B cell (primary cell): ENCODE measurements around the gene GPRIN2. TPM values are rescaled to one million over a fixed set of nuclear protein-coding genes. Genes with fewer than 3 reads are reported as not detected.
"Not testable (repeated sequence)": the region's sequence is repeated elsewhere in the genome, so short reads cannot be mapped to it uniquely, and the experiment has no call there.

Experiments used
- ATAC-seq: fragments of 200-7000 bp; cut with Tn5 transposase; one replicate; pipeline ENCODE4 v1.10.0; 2021; ENCODE audit warnings: low read depth, mild to moderate bottlenecking, moderate number of reproducible peaks, moderate library complexity
- CTCF ChIA-PET: fragments of 350-600 bp; sonication (Branson Sonifier 250); formaldehyde crosslinking; loops from one replicate; lab custom pipeline; 2021; ENCODE audit warnings: antibody characterized with exemption, inconsistent platforms; lab: Charles Lee
- POLR2A ChIA-PET: fragments of 350-600 bp; sonication (Branson Sonifier 250); formaldehyde crosslinking; loops from one replicate; lab custom pipeline; 2021; ENCODE audit warnings: antibody characterized with exemption; lab: Charles Lee
- DNase-seq: peaks from one replicate; pipeline ENCODE4 v3.0.0; 2013
- H2AFZ ChIP-seq: 2 replicates; pipeline ENCODE4 v1.6.1; 2012; ENCODE audit warnings: mild to moderate bottlenecking, low read depth, low read length; ENCODE audit not compliant: insufficient read depth, poor library complexity, severe bottlenecking
- H3K27ac ChIP-seq, 2 donors: 1 replicate in 1 of 2; 2 replicates in 1 of 2; pipeline ENCODE4 v1.5.1; 2012 to 2013; ENCODE audit warnings: low read length in 2 of 2, mild to moderate bottlenecking in 2 of 2, moderate library complexity in 1 of 2
- H3K27me3 ChIP-seq, 4 experiments: fragments of 200-600 bp in 1 of 4; sonication (generic) in 1 of 4; replicated peaks in 1 of 4; 1 replicate in 2 of 4; 2 replicates in 2 of 4; pipeline versions ENCODE4 v1.6.1 to v1.7.0; 2013 to 2016; ENCODE audit warnings: low read length in 3 of 4, mild to moderate bottlenecking in 2 of 4, mixed read lengths in 1 of 4, moderate library complexity in 1 of 4; ENCODE audit not compliant: insufficient read depth in 4 of 4, control insufficient read depth in 3 of 4; ENCODE audit errors: control extremely low read depth in 1 of 4
- H3K36me3 ChIP-seq, 2 experiments: replicated peaks in 1 of 2; 1 replicate in 1 of 2; 2 replicates in 1 of 2; pipeline versions ENCODE4 v1.6.1 to v1.7.1; 2013; ENCODE audit warnings: low read length in 1 of 2; ENCODE audit not compliant: insufficient read depth in 2 of 2, control insufficient read depth in 1 of 2; ENCODE audit errors: control extremely low read depth in 1 of 2, extremely low read depth in 1 of 2
- H3K4me1 ChIP-seq, 2 donors: fragments of 200-600 bp in 1 of 2; sonication (generic) in 1 of 2; 1 replicate in 1 of 2; 2 replicates in 1 of 2; pipeline versions ENCODE4 v1.5.1 to v1.6.1; 2013 to 2017; ENCODE audit warnings: low read length in 2 of 2; ENCODE audit not compliant: control insufficient read depth in 2 of 2, insufficient read depth in 2 of 2
- H3K4me2 ChIP-seq: replicated peaks from 2 replicates; pipeline ENCODE3; 2012; ENCODE audit warnings: mild to moderate bottlenecking, low read depth, low read length; ENCODE audit not compliant: poor library complexity, severe bottlenecking
- H3K4me3 ChIP-seq, 5 experiments: fragments of 200-600 bp in 1 of 5; sonication (generic) in 1 of 5; 1 replicate in 3 of 5; 2 replicates in 2 of 5; pipeline versions ENCODE4 v1.5.1 to v1.7.0; 2011 to 2016; ENCODE audit warnings: low read length in 4 of 5, mild to moderate bottlenecking in 4 of 5, low read depth in 2 of 5, control low read depth in 1 of 5, moderate library complexity in 1 of 5; ENCODE audit not compliant: insufficient read depth in 1 of 5; ENCODE audit errors: control extremely low read depth in 1 of 5, extremely low read depth in 1 of 5
- H3K79me2 ChIP-seq: fragments of 200-600 bp; sonication (generic); one replicate; pipeline ENCODE4 v1.6.0; 2016; ENCODE audit warnings: low read length; ENCODE audit not compliant: control insufficient read depth, insufficient read depth
- H3K9ac ChIP-seq: fragments of 200-600 bp; sonication (generic); 2 replicates; pipeline ENCODE4 v1.6.1; 2017; ENCODE audit warnings: mild to moderate bottlenecking, low read length, moderate library complexity
- H3K9me3 ChIP-seq, 3 donors: one replicate each; pipeline versions ENCODE4 v1.6.1 to v1.7.1; 2013; ENCODE audit warnings: low read length in 2 of 3; ENCODE audit not compliant: control insufficient read depth in 2 of 3, insufficient read depth in 1 of 3; ENCODE audit errors: control extremely low read depth in 1 of 3
- H4K20me1 ChIP-seq: 2 replicates; pipeline ENCODE4 v1.6.0; 2012; ENCODE audit warnings: mild to moderate bottlenecking, low read length; ENCODE audit not compliant: insufficient read depth, control insufficient read depth, poor library complexity, severe bottlenecking
- H3K27ac Mint-ChIP-seq: one replicate; pipeline ENCODE4 v1.8.0; 2021; ENCODE audit warnings: mixed read lengths
- H3K27me3 Mint-ChIP-seq: one replicate; pipeline ENCODE4 v1.8.0; 2021; ENCODE audit warnings: mixed read lengths
- H3K4me1 Mint-ChIP-seq: one replicate; pipeline ENCODE4 v1.8.0; 2021; ENCODE audit warnings: mixed read lengths
- H3K4me3 Mint-ChIP-seq: one replicate; pipeline ENCODE4 v1.8.0; 2021; ENCODE audit warnings: mixed read lengths
- H3K9me3 Mint-ChIP-seq: one replicate; pipeline ENCODE4 v1.8.0; 2022; ENCODE audit warnings: mixed read lengths; ENCODE audit not compliant: insufficient read depth
- WGBS: methylation state at CpG from one replicate; pipeline ENCODE4 v1.1.5; 2013; ENCODE audit warnings: missing lambda C conversion rate; ENCODE audit not compliant: insufficient coverage; 5-methylcytosine and 5-hydroxymethylcytosine counted together
- intact Hi-C: fragments of 100-400 bp; cut with micrococcal nuclease; formaldehyde crosslinking; loops from one replicate; pipeline ENCODE4 v1.10.0; 2022
- polyA plus RNA-seq: library from polyadenylated mRNA; depleted of rRNA; stranded (reverse); fragments of >200 nt; gene quantifications from 2 replicates; pipeline ENCODE4 v1.2.3, GENCODE V29; 2012
- total RNA-seq, 2 donors: library from RNA; stranded (reverse); fragments of 120-200 nt in 1 of 2; gene quantifications; 1 replicate in 1 of 2; 2 replicates in 1 of 2; pipeline versions ENCODE4 v1.2.3 to v1.2.4, GENCODE V29; 2013 to 2022

Gene GPRIN2
- total and polyA plus RNA-seq, 2 donors (not counting 1 experiment from before 2014, with no cell fraction given), result not detected

- intact Hi-C loops, DNase-seq, H3K36me3 ChIP-seq, H3K27me3 Mint-ChIP-seq, H2AFZ ChIP-seq, POLR2A ChIA-PET, H3K9me3 ChIP-seq, H3K4me2 ChIP-seq, H3K4me3 Mint-ChIP-seq, H3K4me1 Mint-ChIP-seq, H3K9ac ChIP-seq, H3K4me3 ChIP-seq, H3K27me3 ChIP-seq, H3K27ac ChIP-seq, H4K20me1 ChIP-seq, CTCF ChIA-PET, ATAC-seq, H3K9me3 Mint-ChIP-seq, H3K79me2 ChIP-seq, H3K27ac Mint-ChIP-seq, H3K4me1 ChIP-seq: not testable (repeated sequence)
- WGBS, result no CpG with 5 or more reads among the region's 3 CpGs
These were observed 33.1 kb upstream of the GPRIN2 start for GRCh38 chr10:46589589-46589988.

- intact Hi-C loops, H3K4me3 ChIP-seq, H3K27me3 Mint-ChIP-seq, H3K27ac Mint-ChIP-seq, H3K79me2 ChIP-seq, H4K20me1 ChIP-seq, H3K27me3 ChIP-seq, H3K27ac ChIP-seq, DNase-seq, CTCF ChIA-PET, H3K4me1 ChIP-seq, H3K4me1 Mint-ChIP-seq, ATAC-seq, H2AFZ ChIP-seq, H3K36me3 ChIP-seq, POLR2A ChIA-PET, H3K9me3 ChIP-seq, H3K9ac ChIP-seq, H3K4me2 ChIP-seq, H3K4me3 Mint-ChIP-seq, H3K9me3 Mint-ChIP-seq: not testable (repeated sequence)
- no CpG with 5 or more reads among the region's 3 CpGs for WGBS
These were observed 31.8 kb upstream of the GPRIN2 start for GRCh38 chr10:46588221-46588620.

GRCh38 chr10:46587546-46587945 is 31.1 kb upstream of the GPRIN2 start:
- ATAC-seq, H3K9me3 Mint-ChIP-seq, H3K27me3 Mint-ChIP-seq, H4K20me1 ChIP-seq, DNase-seq, H2AFZ ChIP-seq, H3K9ac ChIP-seq, H3K4me3 Mint-ChIP-seq, H3K36me3 ChIP-seq, H3K27ac Mint-ChIP-seq, CTCF ChIA-PET, POLR2A ChIA-PET, H3K9me3 ChIP-seq, intact Hi-C loops, H3K4me1 ChIP-seq, H3K4me2 ChIP-seq, H3K79me2 ChIP-seq, H3K27ac ChIP-seq, H3K4me3 ChIP-seq, H3K4me1 Mint-ChIP-seq, H3K27me3 ChIP-seq: not testable (repeated sequence)
- WGBS, result no CpG with 5 or more reads among the region's 24 CpGs

- H2AFZ ChIP-seq, H3K4me1 ChIP-seq, H3K4me2 ChIP-seq, H3K79me2 ChIP-seq, H3K4me1 Mint-ChIP-seq, H3K4me3 Mint-ChIP-seq, H3K27me3 Mint-ChIP-seq, H3K4me3 ChIP-seq, H3K27me3 ChIP-seq, H3K9me3 Mint-ChIP-seq, ATAC-seq, H4K20me1 ChIP-seq, CTCF ChIA-PET, H3K36me3 ChIP-seq, intact Hi-C loops, H3K27ac Mint-ChIP-seq, H3K27ac ChIP-seq, H3K9ac ChIP-seq, POLR2A ChIA-PET, H3K9me3 ChIP-seq, DNase-seq: not testable (repeated sequence)
- WGBS, result no CpG with 5 or more reads among the region's 13 CpGs
These were observed 28.8 kb upstream of the GPRIN2 start for GRCh38 chr10:46585246-46585645.
